ENCODE data around the gene U2AF2. TPM values are rescaled to one million over a fixed set of nuclear protein-coding genes. Genes with fewer than 3 reads are reported as not detected.
A peak's percentile ranks its signal among the peaks of the same experiment; 100 is the strongest.

The U2AF2 gene
- total and polyA plus RNA-seq, 2 of the 8 experiments (the other 6 are each of a cell fraction or from before 2014, with no cell fraction given), result 162 to 252 TPM

GRCh38 chr19:55651236-55651635, 3.6 kb upstream of the U2AF2 start:
- no peak overlapping the region for H3K14ac ChIP-seq (ENCODE audit: insufficient read length)
- H3K4me1 ChIP-seq (replicated peaks in 1 of 4; ENCODE audit: control insufficient read depth in 3 of 4, insufficient read depth in 4 of 4, low read length in 3 of 4), result peaks cover 0 to 8% (median 3%) of the 10 kb centered on the region in 4 experiments; a peak in 5 of 7 replicates
- H3K79me2 ChIP-seq (ENCODE audit: control insufficient read depth in 1 of 2, insufficient read depth in 2 of 2, low read length in 2 of 2), result peaks cover 7 to 9% of the 10 kb centered on the region in 2 experiments
- H2BK20ac ChIP-seq (ENCODE audit: low read length), result no peak overlapping the region
- H2BK5ac ChIP-seq (ENCODE audit: low read depth, low read length), result no peak overlapping the region
- ChIA-PET CTCF (ENCODE audit: partially characterized antibody) (no interaction called here), POLR2A (ENCODE audit: partially characterized antibody) (interaction anchor here (2.5 kb wide), 1 partner anchor 9 kb away, joined by 11 read pairs; no protein-coding TSS in a partner anchor)
- H3K79me1 ChIP-seq (ENCODE audit: low read depth, low read length), result peaks cover 2% of the 10 kb centered on the region; the same call in 1 of the 2 replicates
- H2AFZ ChIP-seq (ENCODE audit: low read length), result no peak overlapping the region
- no peak overlapping the region for H2BK12ac ChIP-seq (ENCODE audit: low read depth, low read length)
- H3K9ac ChIP-seq (replicated peaks in 1 of 4; ENCODE audit: extremely low read depth in 1 of 4, low read depth in 3 of 4, low read length in 3 of 4), result no peak overlapping the region
- no peak overlapping the region for H2AK5ac ChIP-seq (ENCODE audit: low read depth, low read length)
- DNase-seq (ENCODE audit: low read depth in 1 of 2, low spot score in 2 of 2), result no peak
- no peak overlapping the region for H4K5ac ChIP-seq (ENCODE audit: insufficient read length, low read depth, low read length)
- no peak overlapping the region for H3K4me3 ChIP-seq (ENCODE audit: extremely low read depth in 1 of 4, insufficient read depth in 2 of 4, low read depth in 3 of 4, low read length in 4 of 4)
- H4K91ac ChIP-seq (replicated peaks; ENCODE audit: insufficient read length, low read length), result no peak overlapping the region
- H3K23ac ChIP-seq (ENCODE audit: insufficient read length), result no peak overlapping the region
- 82% methylated on average over 9 of the region's 18 CpGs; no CpG with 5 or more reads in 1 of the 2 experiments for WGBS, 2 experiments (ENCODE audit: extremely low coverage in 1 of 2, insufficient coverage in 1 of 2, insufficient read length in 1 of 2, insufficient replicate concordance in 2 of 2, low coverage in 1 of 2, low lambda C conversion rate in 2 of 2, missing lambda C conversion rate in 1 of 2)
- H3K27me3 ChIP-seq (replicated peaks in 1 of 4; ENCODE audit: control insufficient read depth in 3 of 4, extremely low read depth in 1 of 4, insufficient read depth in 3 of 4, low read length in 3 of 4), result no peaks in the 10 kb centered on the region
- H3K4me2 ChIP-seq (ENCODE audit: insufficient read depth in 1 of 2, low read depth in 2 of 2, low read length in 2 of 2), result no peak overlapping the region; a peak in 1 of 4 replicates
- FAIRE-seq, result no peak
- H4K20me1 ChIP-seq (replicated peaks in 1 of 2; ENCODE audit: control insufficient read depth in 1 of 2, insufficient read depth in 2 of 2, low read length in 2 of 2), result no peaks in the 10 kb centered on the region
- no peak overlapping the region for H3K18ac ChIP-seq (ENCODE audit: extremely low read depth, low read length)
- H3K56ac ChIP-seq (replicated peaks; ENCODE audit: insufficient read length, low read depth, low read length), result no peak overlapping the region
- no peaks in the 10 kb centered on the region for H3K9me3 ChIP-seq (ENCODE audit: insufficient read depth in 2 of 2, low read depth in 1 of 2, low read length in 1 of 2)
- no peak overlapping the region for H3K4ac ChIP-seq (replicated peaks; ENCODE audit: insufficient read length, low read depth, low read length)
- H2BK120ac ChIP-seq (replicated peaks; ENCODE audit: low read depth, low read length), result no peak overlapping the region
- peak overlapping the region; percentile 35; the same call in 1 of the 2 replicates for H4K8ac ChIP-seq (ENCODE audit: extremely low read depth, insufficient read depth, low read length)
- no peak overlapping the region for H3K27ac ChIP-seq (ENCODE audit: low read depth, low read length)
- peaks cover 15% of the 10 kb centered on the region for H3K23me2 ChIP-seq (ENCODE audit: low read depth, low read length)
- no peak overlapping the region for H2BK15ac ChIP-seq (ENCODE audit: low read length)
- 0 out of 8 replicates have a peak, but pooled peaks cover 0 to 3% (median 0%) of the 10 kb centered on the region in 4 experiments for H3K36me3 ChIP-seq (ENCODE audit: control insufficient read depth in 2 of 4, insufficient read depth in 4 of 4, low read length in 3 of 4)
- TF ChIP-seq POU5F1 (IDR thresholded peaks at IDR 0.05; ENCODE audit: low read depth, low read length) (no peak), NRF1 (IDR thresholded peaks at IDR 0.05; ENCODE audit: low read depth, low read length) (no peak), CTCF (IDR thresholded peaks at IDR 0.05; ENCODE audit: control extremely low read depth in 1 of 3, insufficient read depth in 1 of 3, low read depth in 1 of 3, low read length in 3 of 3) (no peak), TAF1 (IDR thresholded peaks at IDR 0.05; ENCODE audit: low read depth, low read length) (no peak), ZNF274 (IDR thresholded peaks at IDR 0.05; ENCODE audit: borderline replicate concordance, extremely low read depth, low read length) (no peak), EZH2 (IDR thresholded peaks at IDR 0.05; ENCODE audit: low read depth, low read length, severe bottlenecking) (no peak), GABPA (IDR thresholded peaks at IDR 0.05; ENCODE audit: borderline replicate concordance, insufficient read depth, low read length) (no peak), BCL11A (IDR thresholded peaks at IDR 0.05; ENCODE audit: low read depth in 2 of 2, low read length in 2 of 2) (no peak), SRF (IDR thresholded peaks at IDR 0.05; ENCODE audit: low read depth, low read length) (no peak)

All from H1 (cell line).